Measurements from ENCODE around the gene CD209.

CD209 gene

GRCh38 chr19:7734220-7735203, 12.8 kb downstream of the CD209 start:
- no peak for DNase-seq

DNA sequence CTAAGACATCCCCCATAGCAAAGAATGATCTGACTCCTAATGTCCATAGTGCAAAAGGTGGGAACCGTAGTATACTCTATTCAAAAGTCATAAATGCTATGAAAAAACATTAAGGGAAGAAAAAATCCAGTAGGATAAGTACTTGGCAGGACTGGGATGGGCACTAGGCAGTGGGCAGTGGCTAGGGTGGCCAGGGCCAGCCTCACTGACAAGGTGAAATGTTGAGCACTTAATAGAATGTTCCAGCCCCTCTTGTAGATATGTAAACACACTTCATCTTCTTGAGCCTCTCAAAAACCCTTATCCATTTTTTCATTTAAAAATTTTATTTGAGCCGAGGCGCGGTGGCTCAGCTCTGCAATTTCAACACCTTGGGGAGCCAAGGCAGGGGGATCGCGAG, 14.0 kb downstream of the CD209 start:
- DNase-seq = no peak

GRCh38 chr19:7732045-7732444, 15.3 kb downstream of the CD209 start, which contains the start of gene CLEC4G:
Gene CLEC4G (minus strand): TSS chr19:7732110. CDS start chr19:7732102, 8 bp downstream.
- no peak for DNase-seq

- DNase-seq = no peak
These were observed 15.7 kb downstream of the CD209 start for GRCh38 chr19:7731615-7732014.

GRCh38 chr19:7731218-7731595, 16.1 kb downstream of the CD209 start:
- no peak for DNase-seq

- no peak for DNase-seq
These were observed 16.8 kb downstream of the CD209 start for GRCh38 chr19:7730286-7731217.

- no peak for DNase-seq
These were observed 17.5 kb downstream of the CD209 start for GRCh38 chr19:7729831-7730285.

DNA sequence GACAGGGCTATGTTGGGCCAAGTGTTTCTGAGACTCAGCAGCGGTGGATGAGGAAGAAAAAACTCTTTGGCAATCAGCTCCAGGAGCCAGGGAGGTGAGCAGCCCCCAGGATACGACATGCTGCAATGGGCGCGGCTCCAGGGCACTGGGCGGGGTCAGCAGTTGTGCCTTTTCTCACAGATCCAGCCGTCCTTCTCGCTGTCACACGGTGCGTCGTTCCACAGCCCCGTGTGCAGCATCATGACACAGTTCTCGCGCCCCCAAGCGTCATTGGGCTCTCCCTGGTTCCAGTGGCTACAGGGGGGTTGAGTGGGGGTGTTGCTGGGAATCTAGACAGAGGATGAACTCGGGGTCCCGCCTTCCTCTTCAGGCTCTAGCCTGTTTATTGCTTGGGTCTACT, 18.1 kb downstream of the CD209 start:
- no peak for DNase-seq

GRCh38 chr19:7725791-7726190, 21.5 kb downstream of the CD209 start:
- no peak for DNase-seq

- no peak for DNase-seq
These were observed 25.1 kb downstream of the CD209 start for GRCh38 chr19:7722231-7722651.

DNA sequence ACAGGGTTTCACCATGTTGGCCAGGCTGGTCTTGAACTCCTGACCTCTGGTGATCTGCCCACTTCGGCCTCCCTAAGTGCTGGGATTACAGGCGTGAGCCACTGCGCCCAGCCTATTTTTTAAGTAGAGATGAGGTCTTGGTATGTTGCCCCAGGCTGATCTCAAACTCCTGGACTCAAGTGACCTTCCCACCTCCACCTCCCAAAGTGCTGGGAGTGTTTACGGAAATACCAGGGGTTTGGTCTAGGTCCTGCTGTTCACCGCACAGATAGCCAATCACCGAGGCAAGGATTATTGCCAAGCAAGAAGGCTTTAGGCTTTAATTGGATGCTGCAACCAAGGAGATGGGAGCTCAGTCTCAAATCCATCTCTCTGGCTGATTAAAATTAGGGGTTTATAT, 27.0 kb downstream of the CD209 start:
- no peak for DNase-seq

DNA sequence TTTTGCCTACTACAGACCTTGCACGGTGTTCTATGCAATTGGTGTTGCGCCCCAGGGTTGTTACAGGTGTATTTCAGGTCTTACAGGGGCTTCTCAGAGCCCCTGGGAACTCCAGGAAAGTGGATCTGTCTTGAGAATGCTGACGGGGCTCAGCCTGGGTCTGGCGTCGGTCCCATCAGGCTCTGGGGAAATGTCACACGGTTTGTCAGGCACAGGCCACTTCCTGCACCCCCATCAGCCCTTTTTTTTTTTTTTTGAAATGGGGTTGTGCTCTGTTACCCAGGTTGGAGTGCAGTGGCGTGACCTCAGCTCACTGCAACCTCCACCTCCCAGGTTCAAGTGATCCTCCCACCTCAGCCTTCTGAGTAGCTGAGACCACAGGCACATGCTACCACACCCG, 28.7 kb downstream of the CD209 start:
- no peak for DNase-seq

- DNase-seq = no peak
These were observed 30.6 kb downstream of the CD209 start for GRCh38 chr19:7716762-7717161.

GRCh38 chr19:7715671-7716070, 31.7 kb downstream of the CD209 start:
- DNase-seq = no peak

DNA sequence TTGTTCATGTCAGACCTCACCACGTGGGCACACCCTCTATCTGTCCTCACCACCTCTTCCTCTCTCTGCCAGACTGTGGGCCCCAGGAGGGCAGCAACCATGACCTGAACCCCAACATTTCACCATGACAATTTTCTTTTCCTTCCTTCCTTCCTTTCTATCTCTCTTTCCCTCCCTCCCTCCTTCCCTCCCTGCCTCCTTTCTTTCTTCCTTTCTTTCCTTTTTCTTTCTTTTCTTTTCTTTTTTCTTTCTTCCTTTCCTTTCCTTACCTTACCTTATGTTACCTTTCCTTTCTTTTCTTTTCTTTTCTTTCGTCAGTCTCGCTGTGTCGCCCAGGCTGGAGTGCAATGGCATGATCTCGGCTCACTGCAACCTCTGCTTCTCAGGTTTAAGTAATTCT, 36.7 kb downstream of the CD209 start:
- no peak for DNase-seq

DNA sequence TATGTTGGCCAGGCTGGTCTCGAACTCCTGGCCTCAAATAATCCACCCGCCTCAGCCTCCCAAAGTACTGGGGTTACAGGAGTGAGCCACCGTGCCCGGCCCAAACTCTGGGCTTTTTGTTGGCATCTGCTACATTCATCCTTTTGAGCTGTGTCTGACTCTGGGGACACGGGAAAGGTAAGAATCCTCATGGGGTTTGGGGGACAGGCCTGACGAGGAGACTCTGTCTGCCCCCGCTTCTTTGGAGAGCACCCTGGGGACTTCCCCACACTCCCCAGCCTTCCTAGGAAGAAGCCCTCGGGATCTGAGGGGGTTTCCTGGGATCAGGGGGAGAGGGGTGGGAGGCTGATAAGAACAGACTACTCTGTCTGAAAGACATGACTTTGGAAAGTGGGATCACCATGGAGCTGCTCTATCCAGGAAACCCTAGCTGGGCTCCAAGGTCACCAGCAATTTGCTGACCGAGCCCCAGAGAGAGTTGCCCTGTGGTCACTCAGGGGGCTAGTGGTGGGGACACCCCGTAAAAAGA, 37.3 kb downstream of the CD209 start:
- DNase-seq = no peak

DNA sequence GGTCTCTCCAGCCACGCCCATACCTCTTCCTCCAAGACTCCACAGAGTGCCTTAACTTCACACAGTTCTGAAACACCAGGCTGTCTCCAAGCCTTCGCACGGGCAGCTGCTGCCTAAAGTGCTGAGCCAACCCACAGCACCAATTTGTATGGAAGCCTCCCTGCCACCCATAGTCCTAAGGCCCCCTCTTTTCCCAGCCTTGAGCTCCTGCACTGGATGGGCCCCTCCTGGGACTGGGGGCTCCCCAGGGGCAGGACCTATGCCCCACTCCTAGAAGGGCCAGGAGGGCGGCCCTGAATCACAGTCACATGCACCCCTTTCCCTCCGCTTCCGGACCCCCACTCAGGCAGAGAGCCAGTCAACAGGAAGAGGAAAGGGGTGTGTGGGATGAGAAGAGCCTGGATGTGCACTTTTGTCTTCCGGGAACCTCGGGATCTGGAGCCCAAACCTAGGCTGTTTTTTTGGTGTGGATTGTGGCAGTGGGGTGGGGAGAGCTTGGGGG, 40.3 kb downstream of the CD209 start:
- DNase-seq = no peak

DNA sequence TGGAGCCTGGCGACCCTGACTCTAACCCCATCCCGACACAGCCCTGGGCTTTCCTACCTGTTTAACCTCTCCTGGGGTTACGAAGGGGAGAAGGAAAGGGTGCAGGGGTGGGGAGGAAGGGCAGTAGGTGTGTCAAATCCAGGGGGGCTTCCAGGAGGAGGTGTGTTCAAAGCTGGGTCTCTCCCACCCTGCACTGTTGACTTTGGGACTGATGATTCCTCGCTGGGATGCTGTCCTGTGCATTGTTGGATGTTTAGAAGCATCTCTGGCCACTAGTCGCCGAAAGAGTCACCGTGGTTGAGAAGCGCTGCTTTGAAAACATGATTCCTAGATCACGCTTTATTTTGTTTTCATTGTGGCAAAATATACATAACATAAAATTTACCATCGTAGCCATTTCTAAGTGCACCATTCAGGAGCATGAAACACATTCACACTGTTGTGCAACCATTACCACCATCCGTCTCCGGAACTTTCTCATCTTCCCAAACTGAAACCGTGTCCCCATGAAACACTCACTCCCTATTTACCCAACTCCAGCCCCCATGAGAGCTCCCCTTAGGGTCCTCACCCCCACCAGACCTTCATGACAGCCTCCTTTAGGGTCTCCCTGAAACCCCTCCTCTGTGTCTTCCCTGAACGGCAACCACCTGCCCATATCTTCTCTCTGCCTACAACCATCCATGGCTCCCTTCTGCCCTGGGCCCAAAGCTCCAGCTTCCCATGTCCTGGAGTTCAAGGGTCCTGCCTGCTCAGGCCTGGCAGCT, 41.0 kb downstream of the CD209 start:
- no peak for DNase-seq

DNA sequence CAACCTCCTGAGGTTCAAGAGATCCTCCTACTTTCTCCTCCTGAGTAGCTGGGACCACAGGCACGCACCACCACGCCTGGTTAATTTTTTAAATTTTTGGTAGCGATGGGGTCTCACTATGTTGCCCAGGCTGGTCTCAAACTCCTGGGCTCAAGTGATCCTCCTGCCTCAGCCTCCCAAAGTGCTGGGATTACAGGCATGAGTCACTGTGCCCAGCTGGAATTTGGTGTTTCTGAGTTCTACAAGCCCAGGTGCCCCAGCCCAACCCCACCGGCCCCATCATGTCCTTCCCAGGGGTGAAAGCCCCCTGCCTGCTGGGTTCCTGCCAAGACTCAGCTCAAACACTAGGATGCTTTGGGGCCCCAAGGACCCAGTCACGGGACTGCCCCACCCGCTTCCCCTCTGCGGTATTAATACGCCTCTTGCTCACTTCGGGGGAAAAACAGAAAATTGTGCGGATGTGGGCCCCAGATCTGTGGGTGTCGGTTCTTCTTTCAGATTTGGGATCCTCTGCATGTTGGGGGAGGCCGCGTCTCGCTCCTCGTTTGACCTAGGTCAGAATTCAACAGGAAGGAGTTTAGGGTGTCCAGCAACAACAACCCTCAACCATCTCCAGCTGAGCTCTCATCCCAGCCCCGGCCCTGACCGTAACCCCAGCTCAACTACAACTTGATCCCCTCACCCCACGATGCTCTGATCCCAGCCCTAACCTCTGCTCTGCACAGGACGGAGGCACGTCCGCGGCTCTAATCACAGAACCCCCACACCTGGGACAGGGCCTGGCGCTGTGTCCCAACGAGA, 41.7 kb downstream of the CD209 start:
- peak; percentile 69 for DNase-seq

- no peak for DNase-seq
These were observed 42.9 kb downstream of the CD209 start for GRCh38 chr19:7704280-7705060.
